GM12878 (cell line): ENCODE measurements around the gene TMEM18. TPM values are rescaled to one million over a fixed set of nuclear protein-coding genes. Genes with fewer than 3 reads are reported as not detected.

ENCODE experiments used
- ATAC-seq: fragments of 200-7000 bp; cut with Tn5 transposase; 3 replicates; pipeline ENCODE4 v1.9.1; 2020; ENCODE audit warnings: mild to moderate bottlenecking, moderate library complexity
- BruUV-seq: library from RNA; stranded (reverse); fragments of 400-500 nt; replicated peaks from 2 replicates; lab custom pipeline; 2021; lab: Mats Ljungman, UMichigan
- CTCF ChIA-PET: fragments of 300-600 bp; sonication (Branson Sonifier 250); formaldehyde crosslinking; extraction: SDS; loops from one replicate; lab custom pipeline; 2021; ENCODE audit warnings: inconsistent platforms; lab: Yijun Ruan, JAX
- POLR2A ChIA-PET: fragments of 350-600 bp; formaldehyde crosslinking; extraction: SDS; loops from one replicate; lab custom pipeline; 2021; ENCODE audit warnings: inconsistent platforms; lab: Charles Lee
- RAD21 ChIA-PET: fragments of 300-600 bp; sonication (Branson Sonifier 250); formaldehyde crosslinking; loops from one replicate; lab custom pipeline; 2023; ENCODE audit warnings: antibody characterized with exemption; ENCODE audit not compliant: unreplicated experiment; lab: Charles Lee
- SMC1A ChIA-PET: fragments of 300-600 bp; sonication (Branson Sonifier 250); formaldehyde crosslinking; loops from one replicate; lab custom pipeline; 2023; ENCODE audit not compliant: unreplicated experiment, uncharacterized antibody; lab: Charles Lee
- DNase-seq: peaks from one replicate; pipeline ENCODE4 v3.0.0-alpha.2; 2011; ENCODE audit warnings: low read depth, low spot score
- FAIRE-seq: peaks from 3 replicates; lab custom pipeline; 2011; peaks lifted over from hg19 to GRCh38; lab: Jason Lieb, UNC
- H2AFZ ChIP-seq: 2 replicates; pipeline ENCODE4 v1.6.0; 2011; ENCODE audit warnings: low read depth, low read length, control low read depth; ENCODE audit not compliant: control insufficient read depth
- H3K27ac ChIP-seq: 2 replicates; pipeline ENCODE4 v1.5.1; 2011; ENCODE audit warnings: control low read depth; ENCODE audit not compliant: control insufficient read depth, insufficient read depth
- H3K27me3 ChIP-seq, 2 experiments: replicated peaks in 1 of 2; 2 replicates each; pipeline versions ENCODE4 v1.6.0 to v1.6.1; 2011; ENCODE audit warnings: low read length in 1 of 2; ENCODE audit not compliant: control insufficient read depth in 2 of 2, insufficient read depth in 2 of 2
- H3K36me3 ChIP-seq, 2 experiments: 2 replicates each; pipeline ENCODE4 v1.5.1; 2011; ENCODE audit warnings: low read length in 1 of 2; ENCODE audit not compliant: control insufficient read depth in 2 of 2, insufficient read depth in 2 of 2
- H3K4me1 ChIP-seq: 2 replicates; pipeline ENCODE4 v1.6.1; 2011; ENCODE audit warnings: mild to moderate bottlenecking, low read length, moderate library complexity, mixed read lengths; ENCODE audit not compliant: control insufficient read depth, insufficient read depth
- H3K4me2 ChIP-seq: 2 replicates; pipeline ENCODE4 v1.6.0; 2011; ENCODE audit warnings: control low read depth; ENCODE audit not compliant: control insufficient read depth, insufficient read depth
- H3K4me3 ChIP-seq: fragments of 200-600 bp; sonication (generic); 2 replicates; pipeline ENCODE4 v1.5.1; 2016
- H3K79me2 ChIP-seq: 2 replicates; pipeline ENCODE4 v1.6.0; 2011; ENCODE audit warnings: low read length; ENCODE audit not compliant: control insufficient read depth, insufficient read depth
- H3K9ac ChIP-seq: 2 replicates; pipeline ENCODE4 v1.8.0; 2011; ENCODE audit warnings: low read length, control low read depth, mixed read lengths; ENCODE audit not compliant: control insufficient read depth, insufficient read depth
- H3K9me3 ChIP-seq: replicated peaks from 3 replicates; pipeline ENCODE4 v1.5.1; 2011; ENCODE audit warnings: mild to moderate bottlenecking, low read length; ENCODE audit not compliant: control insufficient read depth, insufficient read depth
- H4K20me1 ChIP-seq: 2 replicates; pipeline ENCODE4 v1.6.0; 2011; ENCODE audit not compliant: control insufficient read depth, insufficient read depth
- BHLHE40 ChIP-seq, 2 experiments: fragments of 450-650 bp in 1 of 2; IDR thresholded peaks; 2 replicates each; pipeline ENCODE4 v1.6.1; 2011 to 2017; ENCODE audit warnings: low read depth in 2 of 2, borderline replicate concordance in 1 of 2, improper control_type of control experiment in 1 of 2, low read length in 1 of 2, mild to moderate bottlenecking in 1 of 2
- CEBPB ChIP-seq, 2 experiments: fragments of 150-350 bp in 1 of 2; IDR thresholded peaks; 2 replicates each; pipeline ENCODE4 v1.6.1; 2012 to 2014; ENCODE audit warnings: low read depth in 2 of 2, low read length in 2 of 2, borderline replicate concordance in 1 of 2, inconsistent platforms in 1 of 2
- CREB1 ChIP-seq: IDR thresholded peaks from 2 replicates; pipeline ENCODE4 v1.6.1; 2012; ENCODE audit warnings: low read depth, mild to moderate bottlenecking, inconsistent platforms
- DPF2 ChIP-seq: fragments of 450-650 bp; IDR thresholded peaks from 2 replicates; pipeline ENCODE4 v1.6.1; 2017; ENCODE audit warnings: mild to moderate bottlenecking
- HCFC1 ChIP-seq: fragments of 150-350 bp; IDR thresholded peaks from 2 replicates; pipeline ENCODE4 v1.6.1; 2014; ENCODE audit warnings: low read length
- POLR2AphosphoS5 ChIP-seq: IDR thresholded peaks from 2 replicates; pipeline ENCODE4 v1.6.1; 2011; ENCODE audit warnings: mild to moderate bottlenecking, low read length, inconsistent platforms
- POU2F2 ChIP-seq: IDR thresholded peaks from 3 replicates; pipeline ENCODE4 v1.6.1; 2011; ENCODE audit warnings: low read depth, mild to moderate bottlenecking, low read length, borderline replicate concordance
- SUZ12 ChIP-seq: fragments of 200-600 bp; sonication (generic); IDR thresholded peaks from one replicate; pipeline ENCODE4 v1.6.1; 2018; ENCODE audit warnings: antibody characterized with exemption, mild to moderate bottlenecking; ENCODE audit not compliant: unreplicated experiment
- TARDBP ChIP-seq: IDR thresholded peaks from 2 replicates; pipeline ENCODE4 v1.6.1; 2016; ENCODE audit warnings: borderline replicate concordance
- TBL1XR1 ChIP-seq: IDR thresholded peaks from 2 replicates; pipeline ENCODE4 v1.6.1; 2012; ENCODE audit warnings: low read depth, low read length, improper control_type of control experiment
- TCF12 ChIP-seq: IDR thresholded peaks from 2 replicates; pipeline ENCODE4 v1.6.1; 2011; ENCODE audit warnings: low read depth, mild to moderate bottlenecking, low read length
- ZNF274 ChIP-seq: IDR thresholded peaks from one replicate; pipeline ENCODE4 v1.8.0; 2011; ENCODE audit not compliant: insufficient read length, insufficient read depth
- WGBS: methylation state at CpG from one replicate; pipeline ENCODE4 v1.1.6; 2016; ENCODE audit warnings: low lambda C conversion rate; ENCODE audit not compliant: insufficient replicate concordance, insufficient coverage; ENCODE audit errors: missing lambda C conversion rate; 5-methylcytosine and 5-hydroxymethylcytosine counted together
- in situ Hi-C: fragments of 300-500 bp; cut with MboI; formaldehyde crosslinking; loops from 9 replicates; pipeline ENCODE4 v1.14.3; 2018; ENCODE audit warnings: mixed read lengths
- intact Hi-C: fragments of 100-400 bp; cut with micrococcal nuclease; formaldehyde crosslinking; loops from one replicate; pipeline ENCODE4 v1.14.2; 2022; ENCODE audit not compliant: unreplicated experiment
- polyA plus RNA-seq, 11 experiments: library from polyadenylated mRNA; depleted of rRNA in 4 of 11; unstranded in 6 of 11; stranded (reverse) in 5 of 11; fragments of >200 nt; fragmentation: Nextera tagmentation in 4 of 11; fragmentation: Illumina TruSeq in 1 of 11; extraction: Ambion mirVana in 4 of 11; extraction: Trizol in 1 of 11; gene quantifications; 1 replicate in 1 of 11; 2 replicates in 10 of 11; pipeline versions ENCODE4 v1.2.1 to v1.2.3, GENCODE V29; 2011 to 2016; ENCODE audit warnings: inconsistent platforms in 2 of 11, missing spikeins in 2 of 11, low read depth in 1 of 11
- total RNA-seq, 4 experiments: library from RNA; depleted of rRNA in 3 of 4; stranded (reverse); fragments of >200 nt in 3 of 4; fragmentation: Illumina TruSeq in 1 of 4; extraction: Trizol in 1 of 4; gene quantifications; 2 replicates each; pipeline versions ENCODE4 v1.2.1 to v1.2.3, GENCODE V29; 2013 to 2021
- TF ChIP-seq, protein P1 (sequence below): fragments of 450-650 bp; formaldehyde crosslinking; IDR thresholded peaks from 2 replicates; pipeline ENCODE4 v1.5.0; 2022; ENCODE audit warnings: mild to moderate bottlenecking, missing genetic modification characterization
- TF ChIP-seq, protein P2 (sequence below): fragments of 450-650 bp; IDR thresholded peaks from 2 replicates; pipeline ENCODE4 v1.6.1; 2017; ENCODE audit warnings: antibody characterized with exemption, mild to moderate bottlenecking, moderate library complexity

TMEM18 gene
- total and polyA plus RNA-seq, 10 of the 15 experiments (the other 5 are each of a cell fraction or from before 2014, with no cell fraction given), result 11.2 to 56.3 (median 26.0) TPM

DNA sequence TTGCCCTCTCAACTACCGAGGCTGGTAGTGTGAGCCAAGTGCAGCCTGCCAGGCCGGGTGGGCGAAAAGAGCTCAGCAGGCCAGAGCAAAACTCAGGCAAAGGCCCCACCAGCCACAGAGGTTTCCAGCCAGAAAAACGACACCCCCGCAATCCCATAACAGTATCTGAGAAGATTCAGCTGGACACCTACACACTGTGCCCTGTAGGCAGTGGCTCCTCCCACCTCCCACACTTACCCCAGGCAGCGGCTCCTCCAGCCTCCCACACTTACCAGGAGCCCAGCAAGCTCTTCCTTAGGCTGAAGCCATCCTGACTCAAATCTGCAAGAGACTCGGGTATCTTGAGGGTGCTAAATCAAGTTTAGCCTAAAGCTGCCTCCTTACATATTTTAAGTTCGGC is 15.6 kb upstream of the TMEM18 start:
- CTCF ChIA-PET, result no interaction called here
- no peak overlapping the region for H3K4me3 ChIP-seq
- no peaks in the 10 kb centered on the region; the same call in 2 of the 3 replicates for H3K9me3 ChIP-seq
- intact Hi-C loops, result no loop called here
- no peak for DNase-seq
- H3K4me1 ChIP-seq, result peaks cover 5% of the 10 kb centered on the region; the same call in 1 of the 2 replicates
- H3K4me2 ChIP-seq, result no peak overlapping the region
- 34% methylated on average over 5 of the region's 8 CpGs for WGBS
- ATAC-seq, result no peak
- H3K9ac ChIP-seq, result no peak overlapping the region
- H3K36me3 ChIP-seq, result no peaks in the 10 kb centered on the region
- POLR2A ChIA-PET, result no interaction called here
- no peaks in the 10 kb centered on the region for H4K20me1 ChIP-seq
- SMC1A ChIA-PET, result no interaction called here
- no peak for FAIRE-seq
- no TSS peak for BruUV-seq
- no peak overlapping the region for H3K27ac ChIP-seq
- in situ Hi-C loops, result no loop called here
- RAD21 ChIA-PET, result interaction anchor here (1.0 kb wide), 1 partner anchor 22 kb away, joined by 3 read pairs; no protein-coding TSS in a partner anchor
- H2AFZ ChIP-seq, result no peak overlapping the region
- H3K27me3 ChIP-seq, result no peaks in the 10 kb centered on the region; a peak in 1 of 4 replicates
- TF ChIP-seq, protein P1, sequence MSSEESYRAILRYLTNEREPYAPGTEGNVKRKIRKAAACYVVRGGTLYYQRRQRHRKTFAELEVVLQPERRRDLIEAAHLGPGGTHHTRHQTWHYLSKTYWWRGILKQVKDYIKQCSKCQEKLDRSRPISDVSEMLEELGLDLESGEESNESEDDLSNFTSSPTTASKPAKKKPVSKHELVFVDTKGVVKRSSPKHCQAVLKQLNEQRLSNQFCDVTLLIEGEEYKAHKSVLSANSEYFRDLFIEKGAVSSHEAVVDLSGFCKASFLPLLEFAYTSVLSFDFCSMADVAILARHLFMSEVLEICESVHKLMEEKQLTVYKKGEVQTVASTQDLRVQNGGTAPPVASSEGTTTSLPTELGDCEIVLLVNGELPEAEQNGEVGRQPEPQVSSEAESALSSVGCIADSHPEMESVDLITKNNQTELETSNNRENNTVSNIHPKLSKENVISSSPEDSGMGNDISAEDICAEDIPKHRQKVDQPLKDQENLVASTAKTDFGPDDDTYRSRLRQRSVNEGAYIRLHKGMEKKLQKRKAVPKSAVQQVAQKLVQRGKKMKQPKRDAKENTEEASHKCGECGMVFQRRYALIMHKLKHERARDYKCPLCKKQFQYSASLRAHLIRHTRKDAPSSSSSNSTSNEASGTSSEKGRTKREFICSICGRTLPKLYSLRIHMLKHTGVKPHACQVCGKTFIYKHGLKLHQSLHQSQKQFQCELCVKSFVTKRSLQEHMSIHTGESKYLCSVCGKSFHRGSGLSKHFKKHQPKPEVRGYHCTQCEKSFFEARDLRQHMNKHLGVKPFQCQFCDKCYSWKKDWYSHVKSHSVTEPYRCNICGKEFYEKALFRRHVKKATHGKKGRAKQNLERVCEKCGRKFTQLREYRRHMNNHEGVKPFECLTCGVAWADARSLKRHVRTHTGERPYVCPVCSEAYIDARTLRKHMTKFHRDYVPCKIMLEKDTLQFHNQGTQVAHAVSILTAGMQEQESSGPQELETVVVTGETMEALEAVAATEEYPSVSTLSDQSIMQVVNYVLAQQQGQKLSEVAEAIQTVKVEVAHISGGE (CRISPR knock-in tag), result no peak
- TF ChIP-seq TBL1XR1 (no peak), TCF12 (no peak), CREB1 (no peak), TARDBP (no peak), CEBPB (IDR thresholded peaks at IDR 0.05; ENCODE audit: borderline replicate concordance in 1 of 2, low read depth in 2 of 2, low read length in 2 of 2) (no peak), POU2F2 (no peak), SUZ12 (no peak), ZNF274 (no peak), BHLHE40 (IDR thresholded peaks at IDR 0.05; ENCODE audit: borderline replicate concordance in 1 of 2, low read depth in 2 of 2, low read length in 1 of 2) (no peak), POLR2AphosphoS5 (no peak), DPF2 (no peak), HCFC1 (no peak)
- TF ChIP-seq, protein P2, sequence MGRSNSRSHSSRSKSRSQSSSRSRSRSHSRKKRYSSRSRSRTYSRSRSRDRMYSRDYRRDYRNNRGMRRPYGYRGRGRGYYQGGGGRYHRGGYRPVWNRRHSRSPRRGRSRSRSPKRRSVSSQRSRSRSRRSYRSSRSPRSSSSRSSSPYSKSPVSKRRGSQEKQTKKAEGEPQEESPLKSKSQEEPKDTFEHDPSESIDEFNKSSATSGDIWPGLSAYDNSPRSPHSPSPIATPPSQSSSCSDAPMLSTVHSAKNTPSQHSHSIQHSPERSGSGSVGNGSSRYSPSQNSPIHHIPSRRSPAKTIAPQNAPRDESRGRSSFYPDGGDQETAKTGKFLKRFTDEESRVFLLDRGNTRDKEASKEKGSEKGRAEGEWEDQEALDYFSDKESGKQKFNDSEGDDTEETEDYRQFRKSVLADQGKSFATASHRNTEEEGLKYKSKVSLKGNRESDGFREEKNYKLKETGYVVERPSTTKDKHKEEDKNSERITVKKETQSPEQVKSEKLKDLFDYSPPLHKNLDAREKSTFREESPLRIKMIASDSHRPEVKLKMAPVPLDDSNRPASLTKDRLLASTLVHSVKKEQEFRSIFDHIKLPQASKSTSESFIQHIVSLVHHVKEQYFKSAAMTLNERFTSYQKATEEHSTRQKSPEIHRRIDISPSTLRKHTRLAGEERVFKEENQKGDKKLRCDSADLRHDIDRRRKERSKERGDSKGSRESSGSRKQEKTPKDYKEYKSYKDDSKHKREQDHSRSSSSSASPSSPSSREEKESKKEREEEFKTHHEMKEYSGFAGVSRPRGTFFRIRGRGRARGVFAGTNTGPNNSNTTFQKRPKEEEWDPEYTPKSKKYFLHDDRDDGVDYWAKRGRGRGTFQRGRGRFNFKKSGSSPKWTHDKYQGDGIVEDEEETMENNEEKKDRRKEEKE, result no peak
- H3K79me2 ChIP-seq, result no peaks in the 10 kb centered on the region
